Measurements from ENCODE around the gene PDXK. TPM values are rescaled to one million over a fixed set of nuclear protein-coding genes. Genes with fewer than 3 reads are reported as not detected.
A peak's percentile ranks its signal among the peaks of the same experiment; 100 is the strongest.

Gene PDXK
- total RNA-seq, 1 experiment from 2014 or later = 276 TPM

DNA sequence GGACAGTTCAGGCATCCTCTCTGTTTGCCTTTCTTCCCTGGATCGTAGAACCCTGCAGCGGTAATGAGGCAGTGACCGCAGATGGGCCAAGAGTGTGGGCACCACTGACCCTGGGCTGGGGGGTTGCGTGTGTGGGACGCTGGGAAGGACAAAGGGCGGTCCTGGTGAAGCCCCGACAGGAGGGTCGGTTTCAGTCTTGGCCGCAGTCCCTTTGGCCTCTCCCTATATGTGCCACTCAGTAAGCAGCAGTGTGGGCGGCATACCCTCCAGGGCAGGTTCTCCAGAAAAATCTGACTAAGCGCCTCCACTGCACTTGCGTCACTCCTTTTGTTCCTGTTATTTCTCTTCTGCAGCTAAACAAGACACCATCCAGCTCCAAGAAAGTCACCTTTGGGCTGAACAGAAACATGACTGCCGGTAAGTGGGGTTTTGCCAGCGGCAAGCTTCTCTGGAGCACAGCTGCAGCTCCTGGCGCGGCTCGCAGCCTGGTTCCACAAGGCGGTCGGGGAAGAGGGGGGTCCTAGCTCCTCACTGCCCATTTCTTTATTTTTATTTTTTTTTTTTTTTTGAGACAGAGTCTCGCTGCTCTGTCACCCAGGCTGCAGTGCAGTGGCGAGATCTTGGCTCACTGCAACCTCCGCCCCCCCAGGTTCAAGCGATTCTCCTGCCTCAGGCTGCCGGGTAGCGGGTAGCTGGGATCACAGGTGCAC, 27.7 kb upstream of the PDXK start:
- intact Hi-C loops (cut with micrococcal nuclease; ENCODE audit: unreplicated experiment) = no loop called here
- Histone ChIP-seq H3K4me3 (ENCODE audit: low read depth, low read length) (no peak overlapping the region), H3K36me3 (ENCODE audit: control insufficient read depth, insufficient read depth, low read length) (peaks cover 4% of the 10 kb centered on the region; the same call in 1 of the 2 replicates), H3K4me1 (no peaks in the 10 kb centered on the region), H3K9me3 (no peaks in the 10 kb centered on the region), H3K27me3 (replicated peaks; ENCODE audit: control insufficient read depth, insufficient read depth, low read length) (no peaks in the 10 kb centered on the region)
- Mint-ChIP-seq H3K4me3 (ENCODE audit: unreplicated experiment) (no peak overlapping the region), H3K36me3 (ENCODE audit: insufficient read depth, unreplicated experiment) (peaks cover 87% of the 10 kb centered on the region), H3K4me1 (ENCODE audit: low read depth, unreplicated experiment) (no peaks in the 10 kb centered on the region), H3K27ac (ENCODE audit: unreplicated experiment) (peak overlapping the region; percentile 34), H3K27me3 (ENCODE audit: insufficient read depth, unreplicated experiment) (no peaks in the 10 kb centered on the region), H3K9me3 (ENCODE audit: unreplicated experiment) (no peaks in the 10 kb centered on the region)
- ChIA-PET CTCF (no interaction called here), POLR2A (interaction anchor here (0.6 to 0.7 kb wide), 2 partner anchors 722 to 1452 kb away, joined by 3 read pairs; no protein-coding TSS in a partner anchor)
- DNase-seq = no peak
- TF ChIP-seq, protein P1, sequence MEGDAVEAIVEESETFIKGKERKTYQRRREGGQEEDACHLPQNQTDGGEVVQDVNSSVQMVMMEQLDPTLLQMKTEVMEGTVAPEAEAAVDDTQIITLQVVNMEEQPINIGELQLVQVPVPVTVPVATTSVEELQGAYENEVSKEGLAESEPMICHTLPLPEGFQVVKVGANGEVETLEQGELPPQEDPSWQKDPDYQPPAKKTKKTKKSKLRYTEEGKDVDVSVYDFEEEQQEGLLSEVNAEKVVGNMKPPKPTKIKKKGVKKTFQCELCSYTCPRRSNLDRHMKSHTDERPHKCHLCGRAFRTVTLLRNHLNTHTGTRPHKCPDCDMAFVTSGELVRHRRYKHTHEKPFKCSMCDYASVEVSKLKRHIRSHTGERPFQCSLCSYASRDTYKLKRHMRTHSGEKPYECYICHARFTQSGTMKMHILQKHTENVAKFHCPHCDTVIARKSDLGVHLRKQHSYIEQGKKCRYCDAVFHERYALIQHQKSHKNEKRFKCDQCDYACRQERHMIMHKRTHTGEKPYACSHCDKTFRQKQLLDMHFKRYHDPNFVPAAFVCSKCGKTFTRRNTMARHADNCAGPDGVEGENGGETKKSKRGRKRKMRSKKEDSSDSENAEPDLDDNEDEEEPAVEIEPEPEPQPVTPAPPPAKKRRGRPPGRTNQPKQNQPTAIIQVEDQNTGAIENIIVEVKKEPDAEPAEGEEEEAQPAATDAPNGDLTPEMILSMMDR (IDR thresholded peaks at IDR 0.05; ENCODE audit: insufficient read depth in 1 of 2, low read depth in 1 of 2, low read length in 1 of 2, severe bottlenecking in 1 of 2, unreplicated experiment in 1 of 2) = no peak
- BruUV-seq (replicated peaks) = no TSS peak

DNA sequence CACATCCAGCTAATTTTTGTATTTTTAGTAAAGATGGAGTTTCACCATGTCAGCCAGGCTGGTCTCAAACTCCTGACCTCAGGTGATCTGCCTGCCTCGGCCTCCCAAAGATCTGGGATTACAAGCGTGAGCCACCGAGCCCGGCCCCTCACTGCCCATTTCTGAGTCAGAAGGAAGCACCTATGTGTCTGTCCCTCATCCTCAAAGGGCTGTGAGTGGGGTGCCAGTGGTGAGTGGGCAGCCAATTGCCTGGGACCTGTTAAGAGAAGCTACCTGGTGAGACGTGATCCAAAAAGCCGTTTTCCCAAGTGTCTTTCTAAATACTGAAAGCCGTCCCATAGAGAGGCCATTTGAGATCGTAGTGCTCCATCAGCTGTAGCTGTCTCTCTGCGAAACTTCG, 27.1 kb upstream of the PDXK start:
- intact Hi-C loops (cut with micrococcal nuclease; ENCODE audit: unreplicated experiment) = no loop called here
- no peak overlapping the region for H3K4me3 Mint-ChIP-seq (ENCODE audit: unreplicated experiment)
- H3K4me1 ChIP-seq = no peaks in the 10 kb centered on the region
- no TSS peak for BruUV-seq (replicated peaks)
- CTCF ChIA-PET = no interaction called here
- H3K4me1 Mint-ChIP-seq (ENCODE audit: low read depth, unreplicated experiment) = no peaks in the 10 kb centered on the region
- no peak overlapping the region for H3K27ac Mint-ChIP-seq (ENCODE audit: unreplicated experiment)
- peaks cover 4% of the 10 kb centered on the region; the same call in 1 of the 2 replicates for H3K36me3 ChIP-seq (ENCODE audit: control insufficient read depth, insufficient read depth, low read length)
- no peaks in the 10 kb centered on the region for H3K27me3 Mint-ChIP-seq (ENCODE audit: insufficient read depth, unreplicated experiment)
- H3K27me3 ChIP-seq (replicated peaks; ENCODE audit: control insufficient read depth, insufficient read depth, low read length) = no peaks in the 10 kb centered on the region
- DNase-seq = no peak
- H3K9me3 ChIP-seq = no peaks in the 10 kb centered on the region
- H3K36me3 Mint-ChIP-seq (ENCODE audit: insufficient read depth, unreplicated experiment) = peaks cover 87% of the 10 kb centered on the region
- POLR2A ChIA-PET = no interaction called here
- TF ChIP-seq, protein P1 (IDR thresholded peaks at IDR 0.05; ENCODE audit: insufficient read depth in 1 of 2, low read depth in 1 of 2, low read length in 1 of 2, severe bottlenecking in 1 of 2, unreplicated experiment in 1 of 2) = no peak
- no peaks in the 10 kb centered on the region for H3K9me3 Mint-ChIP-seq (ENCODE audit: unreplicated experiment)
- H3K4me3 ChIP-seq (ENCODE audit: low read depth, low read length) = no peak overlapping the region

DNA sequence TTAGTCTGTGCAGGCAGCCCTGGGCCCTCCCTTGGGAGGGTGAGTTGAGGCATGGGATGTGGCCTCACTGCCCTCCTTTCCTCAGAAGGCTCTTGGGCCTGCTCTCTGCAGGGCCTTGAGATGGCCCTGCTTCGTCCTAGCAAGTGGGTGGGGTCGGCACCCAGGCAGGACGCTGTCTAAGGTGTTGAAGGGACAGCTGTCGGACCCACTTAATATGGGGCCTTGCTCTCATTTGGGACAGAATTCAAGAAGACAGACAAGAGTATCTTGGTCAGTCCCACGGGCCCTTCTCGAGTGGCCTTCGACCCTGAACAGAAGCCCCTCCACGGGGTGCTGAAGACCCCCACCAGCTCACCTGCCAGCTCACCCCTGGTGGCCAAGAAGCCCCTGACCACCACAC, 26.0 kb upstream of the PDXK start:
- H3K27me3 ChIP-seq (replicated peaks; ENCODE audit: control insufficient read depth, insufficient read depth, low read length) = no peaks in the 10 kb centered on the region
- peaks cover 8% of the 10 kb centered on the region for H3K4me1 ChIP-seq
- H3K9me3 ChIP-seq = no peaks in the 10 kb centered on the region
- H3K36me3 Mint-ChIP-seq (ENCODE audit: insufficient read depth, unreplicated experiment) = peaks cover 77% of the 10 kb centered on the region
- H3K9me3 Mint-ChIP-seq (ENCODE audit: unreplicated experiment) = no peaks in the 10 kb centered on the region
- no peak for DNase-seq
- peaks cover 4% of the 10 kb centered on the region; the same call in 1 of the 2 replicates for H3K36me3 ChIP-seq (ENCODE audit: control insufficient read depth, insufficient read depth, low read length)
- TF ChIP-seq, protein P1 (IDR thresholded peaks at IDR 0.05; ENCODE audit: insufficient read depth in 1 of 2, low read depth in 1 of 2, low read length in 1 of 2, severe bottlenecking in 1 of 2, unreplicated experiment in 1 of 2) = no peak
- H3K4me3 Mint-ChIP-seq (ENCODE audit: unreplicated experiment) = no peak overlapping the region
- no TSS peak for BruUV-seq (replicated peaks)
- no peaks in the 10 kb centered on the region for H3K27me3 Mint-ChIP-seq (ENCODE audit: insufficient read depth, unreplicated experiment)
- POLR2A ChIA-PET = no interaction called here
- intact Hi-C loops (cut with micrococcal nuclease; ENCODE audit: unreplicated experiment) = no loop called here
- no peak overlapping the region for H3K4me3 ChIP-seq (ENCODE audit: low read depth, low read length)
- CTCF ChIA-PET = no interaction called here
- no peaks in the 10 kb centered on the region for H3K4me1 Mint-ChIP-seq (ENCODE audit: low read depth, unreplicated experiment)
- peak overlapping the region; percentile 20 for H3K27ac Mint-ChIP-seq (ENCODE audit: unreplicated experiment)

Measured in Caco-2 (cell line).